Activated CD8-positive, alpha-beta memory T cell treated with anti-CD3 and anti-CD28 coated beads, Interleukin-2, amount 50 U/mL, for 1 hour (primary cell): ENCODE measurements around the gene ZNF490.
"Not testable (repeated sequence)": the region's sequence is repeated elsewhere in the genome, so short reads cannot be mapped to it uniquely, and the experiment has no call there.

ENCODE experiments used
- DNase-seq: peaks from one replicate; pipeline ENCODE4 v3.0.0-alpha.2; 2020; ENCODE audit errors: extremely low read depth

ZNF490 gene

GRCh38 chr19:12610540-12611360 is at the start of gene ZNF490, which contains the start of gene ZNF791:
Gene ZNF490 (minus strand): TSS chr19:12610813. CDS start chr19:12610680, 133 bp downstream.
Gene ZNF791 (plus strand): TSS chr19:12610920. CDS start chr19:12611080, 160 bp downstream.
- peak; percentile 97 for DNase-seq

GRCh38 chr19:12657966-12658365 is 47.4 kb upstream of the ZNF490 start:
- DNase-seq, result no peak

GRCh38 chr19:12656899-12657571 is 46.4 kb upstream of the ZNF490 start:
- no peak for DNase-seq

GRCh38 chr19:12655546-12655945 is 44.9 kb upstream of the ZNF490 start:
- no peak for DNase-seq

- no peak for DNase-seq
These were observed 41.6 kb upstream of the ZNF490 start for GRCh38 chr19:12652219-12652618.

- no peak for DNase-seq
These were observed 39.3 kb upstream of the ZNF490 start for GRCh38 chr19:12649941-12650340.

- no peak for DNase-seq
These were observed 37.5 kb upstream of the ZNF490 start for GRCh38 chr19:12648088-12648487.

- no peak for DNase-seq
These were observed 37.0 kb upstream of the ZNF490 start for GRCh38 chr19:12647490-12648071.

GRCh38 chr19:12647047-12647446 is 36.4 kb upstream of the ZNF490 start:
- no peak for DNase-seq

- DNase-seq, result no peak
These were observed 35.9 kb upstream of the ZNF490 start for GRCh38 chr19:12646551-12646950.

- not testable (repeated sequence) for DNase-seq
These were observed 33.1 kb upstream of the ZNF490 start for GRCh38 chr19:12643716-12644115.

- DNase-seq, result no peak
These were observed 31.9 kb upstream of the ZNF490 start for GRCh38 chr19:12642506-12642905.

- no peak for DNase-seq
These were observed 30.8 kb upstream of the ZNF490 start for GRCh38 chr19:12641456-12641855.

- peak; percentile 77 for DNase-seq
These were observed 29.4 kb upstream of the ZNF490 start for GRCh38 chr19:12639901-12640613.

GRCh38 chr19:12638611-12639182 is 28.1 kb upstream of the ZNF490 start:
- DNase-seq, result no peak

- no peak for DNase-seq
These were observed 26.0 kb upstream of the ZNF490 start for GRCh38 chr19:12636631-12637030.

- DNase-seq, result no peak
These were observed 18.6 kb upstream of the ZNF490 start for GRCh38 chr19:12629215-12629614.

GRCh38 chr19:12628040-12629022 is 17.7 kb upstream of the ZNF490 start:
- DNase-seq, result no peak

GRCh38 chr19:12626958-12627357 is 16.3 kb upstream of the ZNF490 start:
- no peak for DNase-seq

GRCh38 chr19:12623361-12624031 is 12.9 kb upstream of the ZNF490 start:
- DNase-seq, result no peak
